Stimulated activated CD4-positive, alpha-beta T cell treated with anti-CD3 and anti-CD28 coated beads, Interleukin-4, amount 100 ng/mL, for 4 hours (primary cell): ENCODE data around the gene HPD.
"Not testable (repeated sequence)": the region's sequence is repeated elsewhere in the genome, so short reads cannot be mapped to it uniquely, and the experiment has no call there.

Source experiments
- DNase-seq, 2 experiments: peaks; one replicate each; pipeline ENCODE4 v3.0.0-alpha.2; 2020

Gene HPD

GRCh38 chr12:121858662-121859572, at the start of gene HPD:
Gene HPD (minus strand): TSS chr12:121858859. CDS start chr12:121858823, 36 bp downstream.
- DNase-seq, result no peak

DNA sequence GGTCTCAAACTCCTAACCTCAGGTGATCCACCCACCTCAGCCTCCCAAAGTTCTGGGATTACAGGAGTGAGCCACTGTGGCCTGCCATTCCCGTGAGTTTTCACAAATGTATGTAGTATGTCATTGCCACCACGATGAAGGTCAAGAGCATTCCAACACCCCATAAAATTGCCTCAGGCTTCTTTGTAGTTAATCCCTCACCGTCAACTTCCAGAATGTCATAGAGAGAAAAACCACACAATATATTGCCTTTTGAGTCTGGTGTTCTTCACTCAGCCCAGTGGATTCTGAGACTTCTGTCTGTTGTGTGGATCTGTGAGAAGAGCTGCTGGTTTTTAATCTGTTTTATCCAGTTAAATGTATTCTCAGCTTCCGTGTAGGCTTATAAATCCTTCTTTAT, 47.1 kb upstream of the HPD start:
- no peak for DNase-seq

DNA sequence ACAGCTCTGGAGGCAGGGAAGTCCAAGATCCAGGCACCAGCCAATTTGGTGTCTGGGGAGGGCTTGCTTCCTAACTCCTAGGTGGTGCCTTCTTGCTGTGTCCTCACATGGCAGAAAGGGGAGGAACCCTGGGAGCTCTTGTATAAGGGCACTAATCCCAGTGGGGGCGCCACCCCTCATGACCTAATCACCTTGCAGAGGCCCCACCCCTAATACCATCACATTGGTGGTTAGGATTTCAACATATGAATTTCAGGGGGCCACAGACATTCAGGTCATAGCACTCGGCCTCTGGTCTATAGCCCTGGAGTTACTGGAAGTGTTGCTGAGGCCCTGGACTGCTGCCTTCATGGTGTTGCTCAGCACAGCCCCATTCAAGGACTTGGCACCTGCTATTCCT, 44.5 kb upstream of the HPD start:
- no peak for DNase-seq

GRCh38 chr12:121899590-121899989, 40.9 kb upstream of the HPD start:
- DNase-seq, result no peak

- no peak for DNase-seq
Observed at GRCh38 chr12:121898287-121898686, 39.6 kb upstream of the HPD start.

DNA sequence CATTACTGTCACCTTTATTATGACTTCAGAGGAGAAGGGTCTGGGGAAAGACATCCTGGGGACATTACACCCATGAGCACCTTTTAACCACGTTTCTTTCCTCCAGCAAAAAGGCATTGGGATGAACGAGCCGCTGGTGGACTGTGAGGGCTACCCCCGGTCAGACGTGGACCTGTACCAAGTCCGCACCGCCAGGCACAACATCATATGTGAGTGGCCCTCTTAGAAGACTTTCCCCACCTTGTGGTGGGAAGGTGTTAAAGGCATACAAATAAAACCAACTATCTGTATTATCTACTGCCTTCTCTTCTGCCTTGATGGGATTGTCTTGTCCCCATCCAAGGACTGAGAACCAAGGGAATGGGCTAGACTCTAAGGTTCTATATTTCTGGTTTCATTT, 36.0 kb upstream of the HPD start:
- no peak for DNase-seq

- DNase-seq, result peak in 1 of 2 experiments; percentile 13
Observed at GRCh38 chr12:121893961-121894460, 35.4 kb upstream of the HPD start.

DNA sequence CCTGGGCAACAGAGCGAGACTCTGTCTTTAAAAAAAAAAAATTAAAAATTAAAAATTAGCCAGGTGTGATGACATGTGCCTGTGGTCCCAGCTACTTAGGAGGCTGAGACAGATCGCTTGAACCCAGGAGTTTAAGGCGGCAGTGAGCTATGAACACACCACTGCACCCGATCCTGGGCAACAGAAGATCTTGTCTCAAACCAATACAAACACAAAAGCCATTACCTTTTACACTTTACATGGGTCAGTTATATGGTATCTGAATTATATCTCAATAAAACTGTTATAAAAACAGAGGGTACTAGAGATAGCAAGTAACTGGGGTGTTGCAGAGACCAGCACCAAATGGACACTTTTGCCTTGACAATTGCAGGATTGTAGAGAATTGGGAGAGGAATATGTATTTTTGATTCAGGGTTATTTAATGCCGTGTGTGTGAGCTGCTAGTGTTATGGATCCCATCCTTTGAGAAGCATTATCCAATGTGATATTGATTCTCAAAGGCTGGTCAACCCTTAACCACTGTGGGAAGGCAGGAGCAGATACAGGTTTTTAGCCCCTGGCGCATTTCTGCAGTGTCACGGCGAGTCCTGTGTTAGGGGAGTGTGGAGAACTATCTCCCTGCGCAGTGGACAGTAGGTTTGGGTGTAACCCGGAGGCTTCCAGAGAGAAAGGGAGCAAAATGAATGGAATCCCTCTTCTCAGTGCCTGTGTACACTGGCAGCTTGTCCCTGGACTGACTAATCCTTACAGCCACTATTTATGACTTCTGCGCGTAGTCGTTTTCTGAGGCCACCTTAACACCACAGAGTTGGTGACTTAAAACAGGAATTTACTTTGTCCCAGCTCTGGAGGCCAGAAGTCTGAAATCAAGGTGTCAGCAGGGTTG, 34.3 kb upstream of the HPD start:
- no peak for DNase-seq

DNA sequence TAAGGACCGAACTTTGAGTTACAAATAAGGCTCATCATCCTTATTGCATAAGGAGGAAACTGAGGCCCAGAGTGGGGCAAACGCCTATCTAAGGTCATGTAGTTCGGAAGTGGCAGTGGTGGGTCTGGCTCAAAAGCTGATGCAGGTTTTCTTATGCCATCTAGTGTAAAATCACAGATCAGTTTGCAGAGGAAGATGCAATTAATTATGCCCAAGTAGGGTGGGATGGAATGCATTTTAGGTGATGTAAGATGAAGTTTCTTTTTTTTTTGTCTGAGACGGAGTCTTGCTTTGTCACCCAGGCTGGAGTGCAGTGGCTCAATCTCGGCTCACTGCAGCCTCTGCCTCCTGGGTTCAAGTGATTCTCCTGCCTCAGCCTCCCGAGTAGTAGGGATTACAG, 31.0 kb upstream of the HPD start:
- not testable (repeated sequence) for DNase-seq

DNA sequence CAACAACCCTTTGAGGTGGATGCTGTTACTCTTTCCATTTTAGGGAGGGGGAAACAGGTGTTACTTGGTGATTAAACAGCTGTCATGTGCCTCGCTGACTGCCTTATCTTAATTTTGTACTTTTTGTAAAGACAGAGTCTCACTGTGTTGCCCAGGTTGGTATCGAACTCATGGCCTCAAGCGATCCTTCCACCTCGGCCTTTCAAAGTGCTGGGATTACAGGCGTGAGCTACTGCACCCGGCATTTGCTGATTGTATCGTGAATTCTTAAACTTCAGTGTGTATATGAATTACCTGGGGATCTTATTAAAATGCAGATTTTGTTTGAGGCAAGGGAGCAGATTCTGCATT, 30.6 kb upstream of the HPD start:
- no peak for DNase-seq

GRCh38 chr12:121888478-121889273, 30.0 kb upstream of the HPD start, which contains the start of gene PSMD9:
Gene PSMD9 (plus strand): TSS chr12:121888790. CDS start chr12:121888857, 67 bp downstream.
- DNase-seq, result peak; percentile 98 to 99

- no peak for DNase-seq
Observed at GRCh38 chr12:121888083-121888477, 29.4 kb upstream of the HPD start.

- DNase-seq, result not testable (repeated sequence)
Observed at GRCh38 chr12:121885129-121885528, 26.5 kb upstream of the HPD start.

- no peak for DNase-seq
Observed at GRCh38 chr12:121883315-121883660, 24.6 kb upstream of the HPD start.

DNA sequence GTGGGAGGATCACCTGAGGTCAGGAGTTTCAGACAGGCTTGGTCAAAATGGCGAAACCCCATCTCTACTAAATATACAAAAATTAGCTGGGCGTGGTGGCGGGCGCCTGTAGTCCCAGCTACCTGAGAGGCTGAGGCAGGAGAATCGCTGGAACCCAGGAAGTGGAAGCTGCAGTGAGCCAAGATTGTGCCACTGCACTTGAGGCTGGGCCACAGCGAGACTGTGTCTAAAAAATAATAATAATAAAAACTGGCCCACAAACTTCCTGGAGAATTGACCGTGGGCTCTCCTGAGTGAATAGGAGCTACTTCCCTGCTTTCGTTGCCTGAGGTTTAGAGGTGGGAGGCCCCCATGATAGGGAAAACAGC, 17.4 kb upstream of the HPD start:
- not testable (repeated sequence) for DNase-seq

- DNase-seq, result no peak
Observed at GRCh38 chr12:121875582-121875981, 16.9 kb upstream of the HPD start.

GRCh38 chr12:121874071-121874470, 15.4 kb upstream of the HPD start:
- DNase-seq, result no peak

GRCh38 chr12:121873216-121873569, 14.5 kb upstream of the HPD start:
- DNase-seq, result no peak

DNA sequence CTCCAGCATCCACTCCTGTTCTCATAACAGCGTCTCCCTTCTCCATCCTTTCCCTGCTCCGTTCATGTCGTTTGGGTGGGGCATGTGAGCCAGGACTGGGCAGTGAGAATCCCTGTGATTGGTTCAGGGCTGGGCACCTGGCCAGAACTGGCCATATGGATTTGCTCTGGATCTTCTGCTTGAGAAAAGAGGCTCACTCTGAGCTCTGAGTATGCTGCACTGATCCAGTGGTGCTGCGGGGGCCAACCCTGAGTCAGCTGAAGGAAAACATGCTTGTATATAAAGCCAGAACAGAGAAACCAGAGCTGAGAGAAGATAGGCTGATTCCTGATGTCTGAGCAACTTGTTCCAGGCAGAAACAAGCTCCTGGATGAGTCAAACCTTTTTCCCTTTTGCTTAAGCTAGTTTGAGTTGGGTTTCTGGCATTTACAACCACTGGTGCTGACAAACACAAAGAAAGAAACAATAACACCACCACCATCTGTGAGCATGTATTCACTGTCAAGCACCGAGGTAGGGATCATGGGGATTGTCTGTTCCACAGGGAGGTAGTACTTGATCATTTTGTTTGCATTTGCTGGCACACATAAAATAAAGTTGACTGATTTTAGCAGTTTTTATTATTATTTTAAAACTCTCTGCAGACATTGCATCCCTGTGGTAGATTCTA, 14.0 kb upstream of the HPD start:
- DNase-seq, result no peak

GRCh38 chr12:121871467-121871866, 12.8 kb upstream of the HPD start:
- no peak for DNase-seq

DNA sequence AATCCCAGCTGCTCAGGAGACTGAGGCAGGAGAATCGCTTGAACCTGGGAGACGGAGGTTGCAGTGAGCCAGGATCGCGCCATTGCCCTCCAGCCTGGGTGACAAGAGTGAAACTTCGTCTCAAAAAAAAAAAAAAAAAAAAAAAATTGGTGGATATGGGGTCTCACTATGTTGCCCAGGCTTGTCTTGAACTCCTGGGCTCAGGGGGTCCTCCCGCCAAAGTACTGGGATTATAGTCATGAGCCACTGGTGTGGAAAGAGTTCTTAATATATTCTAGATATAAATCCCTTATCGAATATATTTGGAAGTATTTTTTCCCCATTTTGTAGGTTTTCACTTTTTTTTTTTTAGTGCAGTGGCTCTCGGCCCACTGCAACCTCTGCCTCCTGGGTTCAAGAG, 10.6 kb upstream of the HPD start:
- DNase-seq, result not testable (repeated sequence)

DNA sequence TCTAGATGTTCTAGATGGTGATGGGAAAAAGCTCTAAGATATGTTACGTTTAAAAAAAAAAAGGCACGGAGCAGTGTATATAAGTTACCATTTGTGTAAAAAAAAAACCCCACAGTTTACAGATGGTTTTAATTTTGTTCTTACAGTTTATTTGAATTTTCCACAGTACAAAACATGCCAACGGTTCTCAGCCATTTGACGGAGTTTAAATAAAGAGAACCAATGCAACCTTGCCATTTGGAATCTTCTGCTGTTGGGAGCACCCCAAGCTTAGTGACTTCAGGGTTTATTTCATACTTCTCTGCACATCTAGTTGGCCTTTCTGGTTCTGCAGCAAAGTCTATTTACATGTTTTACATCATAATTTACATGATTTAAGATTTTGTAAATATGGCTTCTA, 7.7 kb upstream of the HPD start:
- no peak for DNase-seq
